GM18499 (cell line): ENCODE data around the gene GPR161.

Source experiments
- ATAC-seq: cut with Tn5 transposase; IDR thresholded peaks from one replicate; pipeline ENCODE4 v1.9.1; 2021; ENCODE audit warnings: moderate number of reproducible peaks; ENCODE audit not compliant: insufficient read depth, unreplicated experiment

GPR161 gene

GRCh38 chr1:168110896-168111545, 25.7 kb downstream of the GPR161 start:
- ATAC-seq, result no peak

GRCh38 chr1:168106274-168106673, 30.5 kb downstream of the GPR161 start:
- no peak for ATAC-seq

GRCh38 chr1:168105846-168106245, 30.9 kb downstream of the GPR161 start:
- ATAC-seq, result no peak

GRCh38 chr1:168104535-168104934, 32.2 kb downstream of the GPR161 start:
- ATAC-seq, result no peak

- ATAC-seq, result no peak
Observed at GRCh38 chr1:168102487-168102886, 34.2 kb downstream of the GPR161 start.

- no peak for ATAC-seq
Observed at GRCh38 chr1:168101336-168101735, 35.4 kb downstream of the GPR161 start.

- ATAC-seq, result no peak
Observed at GRCh38 chr1:168100315-168101002, 36.3 kb downstream of the GPR161 start.

GRCh38 chr1:168099337-168099801, 37.4 kb downstream of the GPR161 start:
- ATAC-seq, result no peak

- no peak for ATAC-seq
Observed at GRCh38 chr1:168098534-168099320, 38.0 kb downstream of the GPR161 start.

- no peak for ATAC-seq
Observed at GRCh38 chr1:168097921-168098528, 38.7 kb downstream of the GPR161 start.

- ATAC-seq, result no peak
Observed at GRCh38 chr1:168096296-168097165, 40.2 kb downstream of the GPR161 start.

- no peak for ATAC-seq
Observed at GRCh38 chr1:168095476-168095875, 41.3 kb downstream of the GPR161 start.

- ATAC-seq, result no peak
Observed at GRCh38 chr1:168093616-168094015, 43.1 kb downstream of the GPR161 start.

GRCh38 chr1:168092566-168093355, 44.0 kb downstream of the GPR161 start:
- no peak for ATAC-seq

GRCh38 chr1:168091720-168092550, 44.8 kb downstream of the GPR161 start:
- no peak for ATAC-seq

- no peak for ATAC-seq
Observed at GRCh38 chr1:168091063-168091462, 45.7 kb downstream of the GPR161 start.

GRCh38 chr1:168090395-168090794, 46.3 kb downstream of the GPR161 start:
- ATAC-seq, result no peak

- ATAC-seq, result no peak
Observed at GRCh38 chr1:168089979-168090337, 46.8 kb downstream of the GPR161 start.
